GM18498 (cell line): ENCODE measurements around the gene CEACAM16.

ENCODE experiments used
- ATAC-seq: cut with Tn5 transposase; IDR thresholded peaks from one replicate; pipeline ENCODE4 v1.9.1; 2021; ENCODE audit warnings: mild to moderate bottlenecking, moderate library complexity; ENCODE audit not compliant: unreplicated experiment

The CEACAM16 gene

DNA sequence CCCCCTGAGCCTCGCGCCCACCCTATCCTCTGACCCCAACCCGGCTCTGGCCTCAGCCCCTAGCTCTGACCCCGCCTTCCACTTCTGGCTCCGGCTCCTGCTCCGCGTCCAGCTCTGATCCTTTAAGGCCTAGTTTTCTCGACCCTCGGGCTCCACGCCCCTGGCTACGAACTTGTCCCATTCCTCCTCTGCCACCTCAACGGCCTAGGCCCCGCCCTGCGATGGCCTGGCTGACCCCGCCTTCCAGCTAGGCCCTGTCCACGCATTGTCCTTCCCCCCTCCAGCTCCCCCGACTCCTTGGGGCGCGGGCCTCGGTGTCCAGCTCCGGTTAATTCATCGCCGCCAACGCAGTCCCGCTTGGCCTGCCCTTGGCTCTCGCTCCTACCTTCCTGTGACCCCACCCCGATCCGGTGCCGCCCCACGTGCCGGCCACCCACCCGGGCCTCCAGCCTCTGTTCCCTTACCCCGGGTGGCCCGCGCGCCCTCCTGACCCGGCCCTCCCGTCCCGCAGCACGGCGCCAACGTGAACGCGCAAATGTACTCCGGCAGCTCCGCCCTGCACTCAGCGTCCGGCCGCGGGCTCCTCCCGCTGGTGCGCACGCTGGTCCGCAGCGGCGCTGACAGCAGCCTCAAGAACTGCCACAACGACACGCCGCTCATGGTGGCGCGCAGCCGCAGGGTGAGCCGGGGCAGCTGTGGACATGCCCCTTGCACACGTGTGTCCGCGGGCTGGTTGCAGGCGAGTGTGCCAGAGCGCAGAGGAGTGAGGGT lies 59.0 kb downstream of the CEACAM16 start:
- ATAC-seq, result no peak

DNA sequence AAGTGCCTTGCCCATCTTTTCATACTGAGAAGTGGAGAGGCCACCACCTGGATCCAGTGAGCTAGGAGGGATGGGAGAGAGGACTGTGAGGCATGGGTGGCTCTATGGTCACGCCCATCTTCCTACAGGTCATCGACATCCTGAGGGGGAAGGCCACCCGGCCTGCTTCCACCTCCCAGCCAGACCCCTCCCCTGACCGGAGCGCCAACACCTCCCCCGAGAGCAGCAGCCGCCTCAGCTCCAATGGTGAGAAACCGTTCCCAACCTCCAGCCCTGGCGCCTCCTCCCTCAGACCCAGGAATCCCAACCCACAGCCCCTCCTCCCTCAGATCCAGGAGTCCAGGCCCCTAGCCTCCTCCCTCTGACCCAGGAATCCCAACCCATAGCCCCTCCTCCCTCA lies 59.6 kb downstream of the CEACAM16 start:
- no peak for ATAC-seq

DNA sequence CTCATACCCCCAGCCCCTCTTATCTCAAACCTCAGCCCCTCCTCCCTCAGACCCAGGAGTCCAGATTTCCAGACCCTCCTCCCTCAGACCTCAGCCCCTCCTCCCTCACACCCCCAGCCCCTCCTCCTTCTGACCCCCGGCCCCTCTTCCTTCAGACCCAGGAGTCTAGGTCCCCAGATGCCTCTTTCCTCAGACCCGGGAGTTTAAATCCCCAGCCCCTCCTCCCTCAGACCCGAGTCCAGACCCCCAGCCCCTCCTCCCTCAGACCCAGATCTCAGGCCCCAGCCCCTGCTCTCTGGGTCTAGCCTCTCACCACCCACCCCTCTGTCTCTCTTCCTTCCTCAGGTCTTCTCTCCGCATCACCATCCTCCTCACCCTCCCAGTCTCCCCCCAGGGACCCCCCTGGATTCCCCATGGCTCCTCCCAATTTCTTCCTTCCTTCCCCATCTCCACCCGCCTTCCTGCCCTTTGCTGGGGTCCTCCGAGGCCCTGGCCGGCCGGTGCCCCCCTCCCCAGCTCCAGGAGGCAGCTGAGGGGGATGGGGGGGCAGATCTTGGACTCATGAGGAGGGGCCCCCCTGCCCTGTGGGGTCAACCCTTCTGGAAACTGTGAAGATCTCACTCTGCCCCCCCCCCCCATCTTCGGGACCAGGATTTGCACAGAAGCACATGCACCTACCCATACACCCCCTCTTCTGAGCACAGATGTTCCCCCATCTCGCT lies 60.3 kb downstream of the CEACAM16 start:
- no peak for ATAC-seq
